ENCODE measurements around the gene PPIG. TPM values are rescaled to one million over a fixed set of nuclear protein-coding genes. Genes with fewer than 3 reads are reported as not detected.

Gene PPIG
- polyA plus RNA-seq, 1 of the 3 experiments (the other 2 are of a cell fraction), result 8.3 TPM

- TF ChIP-seq RAD21 (IDR thresholded peaks at IDR 0.05; ENCODE audit: low read length) (no peak), USF1 (IDR thresholded peaks at IDR 0.05; ENCODE audit: borderline replicate concordance, low read depth) (no peak)
Observed at GRCh38 chr2:169667583-169667982, 83.4 kb downstream of the PPIG start (continued).

- H3K27ac ChIP-seq (ENCODE audit: low read depth in 2 of 2, low read length in 1 of 2), result no peak overlapping the region
- H3K9me3 ChIP-seq, result no peaks in the 10 kb centered on the region
- CTCF ChIA-PET, result interaction anchor here (0.6 kb wide), 1 partner anchor 311 kb away, joined by 3 read pairs; no protein-coding TSS in a partner anchor
- WGBS (ENCODE audit: low lambda C conversion rate), result 92% methylated on average over 2 of the region's 2 CpGs
- H3K36me3 ChIP-seq (replicated peaks in 1 of 2; ENCODE audit: control insufficient read depth in 1 of 2, insufficient read depth in 2 of 2, low read length in 1 of 2), result no peaks in the 10 kb centered on the region
- TF ChIP-seq SIN3A (IDR thresholded peaks at IDR 0.05; ENCODE audit: borderline replicate concordance, low read depth, low read length), result no peak
- no peak for TF ChIP-seq FOXJ3 (CRISPR knock-in tag; IDR thresholded peaks at IDR 0.05)
- no peak for TF ChIP-seq USF1 (IDR thresholded peaks at IDR 0.05; ENCODE audit: borderline replicate concordance, low read depth)
- TF ChIP-seq FOXM1 (IDR thresholded peaks at IDR 0.05; ENCODE audit: low read depth), result no peak
- no peak for TF ChIP-seq RAD21 (IDR thresholded peaks at IDR 0.05; ENCODE audit: low read length)
- no peak for TF ChIP-seq IRF3 (IDR thresholded peaks at IDR 0.05; ENCODE audit: low read depth, low read length)
- TF ChIP-seq JUND (IDR thresholded peaks at IDR 0.05), result no peak
- TF ChIP-seq REST (IDR thresholded peaks at IDR 0.05; ENCODE audit: low read depth, low read length), result no peak
- no peak for TF ChIP-seq POLR2AphosphoS5 (IDR thresholded peaks at IDR 0.05; ENCODE audit: low read depth, low read length)
- TF ChIP-seq MAX (IDR thresholded peaks at IDR 0.05; ENCODE audit: low read depth), result no peak
- no peak for TF ChIP-seq ZBTB33 (IDR thresholded peaks at IDR 0.05; ENCODE audit: borderline replicate concordance, low read depth)
- H3K4me1 ChIP-seq (ENCODE audit: control insufficient read depth in 1 of 2, insufficient read depth in 2 of 2, low read depth in 1 of 2, low read length in 1 of 2), result no peaks in the 10 kb centered on the region
- H3K9ac ChIP-seq, result no peak overlapping the region
- DNase-seq, result no peak
- POLR2A ChIA-PET, result no interaction called here
- no peak overlapping the region for H2AFZ ChIP-seq (ENCODE audit: low read depth)
- H3K9me2 ChIP-seq, result no peaks in the 10 kb centered on the region
- H3K4me2 ChIP-seq, result no peak overlapping the region
- no peaks in the 10 kb centered on the region for H3K27me3 ChIP-seq (ENCODE audit: insufficient read depth)
- H4K20me1 ChIP-seq (ENCODE audit: insufficient read depth), result no peaks in the 10 kb centered on the region
- no peaks in the 10 kb centered on the region for H3K79me2 ChIP-seq (ENCODE audit: insufficient read depth)
- H3F3A ChIP-seq (replicated peaks; ENCODE audit: insufficient read depth), result no peaks in the 10 kb centered on the region
- H3K4me3 ChIP-seq (ENCODE audit: low read depth in 2 of 2, low read length in 1 of 2), result no peak overlapping the region
Observed at GRCh38 chr2:169670215-169670651, 86.1 kb downstream of the PPIG start.
